GM12864 (cell line): ENCODE data around the gene RNF130.

Source experiments
- DNase-seq: peaks from one replicate; pipeline ENCODE4 v3.0.0-alpha.2; 2011; ENCODE audit warnings: low read depth
- H3K4me3 ChIP-seq: 2 replicates; pipeline ENCODE4 v1.5.1; 2011; ENCODE audit warnings: mild to moderate bottlenecking, low read depth, low read length, control low read depth
- TF ChIP-seq, protein P1 (sequence below): IDR thresholded peaks from 2 replicates; pipeline ENCODE4 v1.5.1; 2011; ENCODE audit warnings: low read depth, mild to moderate bottlenecking, moderate library complexity, low read length, control low read depth, inconsistent platforms; ENCODE audit errors: missing control alignments

The RNF130 gene

DNA sequence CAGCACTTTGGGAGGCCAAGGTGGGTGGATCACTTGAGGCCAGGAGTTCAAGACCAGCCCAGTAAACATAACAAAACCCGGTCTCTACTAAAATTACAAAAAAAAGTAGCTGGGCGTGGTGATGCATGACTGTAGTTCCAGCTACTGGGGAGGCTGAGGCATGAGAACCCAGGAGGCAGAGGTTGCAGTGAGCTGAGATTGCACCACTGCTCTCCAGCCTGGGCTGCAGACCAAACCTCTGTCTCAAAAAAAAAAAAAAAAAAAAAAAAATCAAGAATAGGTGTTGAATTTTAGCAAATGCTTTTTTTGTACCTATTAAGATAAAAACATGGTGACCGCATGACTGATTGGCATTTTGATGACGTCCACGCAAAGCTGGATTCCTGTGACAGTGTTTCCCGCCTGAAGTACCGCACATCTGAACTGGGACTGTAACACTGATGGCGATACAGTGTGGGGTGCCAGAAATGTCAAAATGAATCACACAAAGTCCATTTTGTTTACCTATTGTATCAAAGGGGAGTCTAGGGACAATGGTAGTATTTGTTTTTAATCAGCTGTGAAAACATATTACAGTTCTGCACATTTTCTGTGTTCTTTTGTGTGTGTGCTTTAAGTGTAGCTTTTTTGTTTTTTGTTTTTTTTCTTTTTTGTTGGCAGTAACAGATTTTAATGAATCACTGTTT is 140.6 kb downstream of the RNF130 start:
- H3K4me3 ChIP-seq, result no peak overlapping the region
- TF ChIP-seq, protein P1, sequence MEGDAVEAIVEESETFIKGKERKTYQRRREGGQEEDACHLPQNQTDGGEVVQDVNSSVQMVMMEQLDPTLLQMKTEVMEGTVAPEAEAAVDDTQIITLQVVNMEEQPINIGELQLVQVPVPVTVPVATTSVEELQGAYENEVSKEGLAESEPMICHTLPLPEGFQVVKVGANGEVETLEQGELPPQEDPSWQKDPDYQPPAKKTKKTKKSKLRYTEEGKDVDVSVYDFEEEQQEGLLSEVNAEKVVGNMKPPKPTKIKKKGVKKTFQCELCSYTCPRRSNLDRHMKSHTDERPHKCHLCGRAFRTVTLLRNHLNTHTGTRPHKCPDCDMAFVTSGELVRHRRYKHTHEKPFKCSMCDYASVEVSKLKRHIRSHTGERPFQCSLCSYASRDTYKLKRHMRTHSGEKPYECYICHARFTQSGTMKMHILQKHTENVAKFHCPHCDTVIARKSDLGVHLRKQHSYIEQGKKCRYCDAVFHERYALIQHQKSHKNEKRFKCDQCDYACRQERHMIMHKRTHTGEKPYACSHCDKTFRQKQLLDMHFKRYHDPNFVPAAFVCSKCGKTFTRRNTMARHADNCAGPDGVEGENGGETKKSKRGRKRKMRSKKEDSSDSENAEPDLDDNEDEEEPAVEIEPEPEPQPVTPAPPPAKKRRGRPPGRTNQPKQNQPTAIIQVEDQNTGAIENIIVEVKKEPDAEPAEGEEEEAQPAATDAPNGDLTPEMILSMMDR, result no peak
- DNase-seq, result no peak

DNA sequence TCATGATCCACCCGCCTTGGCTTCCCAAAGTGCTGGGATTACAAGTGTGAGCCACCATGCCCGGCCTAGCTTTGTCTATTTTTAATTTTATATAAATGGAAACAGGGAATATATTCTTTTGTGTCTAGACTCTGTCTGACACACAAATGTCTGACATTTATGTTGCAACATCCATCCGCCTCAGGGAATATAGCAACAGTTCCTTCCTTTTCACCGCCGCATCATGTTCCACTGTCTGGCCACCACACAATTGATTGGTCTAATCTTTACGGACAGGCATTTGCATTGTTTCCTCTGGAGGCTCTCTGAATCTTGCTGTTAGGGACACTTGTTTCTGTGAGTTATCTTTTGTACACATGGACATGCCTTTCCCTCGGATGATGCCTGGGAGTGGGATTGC is 143.7 kb downstream of the RNF130 start:
- TF ChIP-seq, protein P1, result no peak
- no peak overlapping the region for H3K4me3 ChIP-seq
- DNase-seq, result no peak

GRCh38 chr5:179926657-179927056 is 144.9 kb downstream of the RNF130 start:
- TF ChIP-seq, protein P1, result no peak
- H3K4me3 ChIP-seq, result no peak overlapping the region
- no peak for DNase-seq

- TF ChIP-seq, protein P1, result no peak
- no peak overlapping the region for H3K4me3 ChIP-seq
- DNase-seq, result peak; percentile 51
These were observed 148.1 kb downstream of the RNF130 start for GRCh38 chr5:179923436-179923835.

- DNase-seq, result no peak
- TF ChIP-seq, protein P1, result no peak
- no peak overlapping the region for H3K4me3 ChIP-seq
These were observed 151.4 kb downstream of the RNF130 start for GRCh38 chr5:179920175-179920574.

GRCh38 chr5:179919487-179920060 is 152.0 kb downstream of the RNF130 start:
- TF ChIP-seq, protein P1, result no peak
- H3K4me3 ChIP-seq, result no peak overlapping the region
- DNase-seq, result no peak
